ENCODE data around the gene PRDM15.

Gene PRDM15

DNA sequence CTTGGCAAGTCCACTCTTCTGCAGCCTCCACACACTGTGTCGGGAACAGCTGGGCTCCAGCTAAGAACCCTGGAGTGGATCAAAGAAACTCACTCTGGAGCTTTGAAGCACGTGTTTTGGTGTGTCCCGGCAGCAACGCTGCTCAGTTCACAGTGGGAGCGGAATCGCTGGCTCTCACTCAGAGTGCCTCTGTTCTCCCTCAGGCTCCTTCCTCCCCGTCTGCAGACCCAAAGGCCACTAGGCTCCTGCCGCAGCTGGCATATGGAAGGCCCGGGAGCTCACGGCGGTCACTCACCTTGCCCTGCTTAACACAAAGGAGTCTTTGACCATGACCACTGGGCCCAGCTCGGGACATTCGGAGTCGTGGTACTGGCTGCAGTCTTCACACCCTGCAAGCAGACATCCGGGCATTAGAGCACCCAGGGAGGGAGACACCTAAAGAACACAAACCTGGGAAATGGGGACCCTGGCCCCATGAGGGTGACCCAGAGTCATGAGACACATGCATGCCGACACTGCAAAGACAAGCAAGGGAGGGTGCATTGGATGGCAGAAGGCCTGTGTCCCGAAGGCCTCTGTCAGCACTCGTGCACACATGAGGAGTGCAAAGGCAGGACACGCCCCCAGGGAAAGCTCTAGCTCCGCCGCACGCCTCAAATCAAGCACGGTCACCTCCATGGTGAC, 19.7 kb downstream of the PRDM15 start:
- no peak for DNase-seq

- no peak for DNase-seq
Measured at GRCh38 chr21:41858466-41859296, 20.5 kb downstream of the PRDM15 start.

DNA sequence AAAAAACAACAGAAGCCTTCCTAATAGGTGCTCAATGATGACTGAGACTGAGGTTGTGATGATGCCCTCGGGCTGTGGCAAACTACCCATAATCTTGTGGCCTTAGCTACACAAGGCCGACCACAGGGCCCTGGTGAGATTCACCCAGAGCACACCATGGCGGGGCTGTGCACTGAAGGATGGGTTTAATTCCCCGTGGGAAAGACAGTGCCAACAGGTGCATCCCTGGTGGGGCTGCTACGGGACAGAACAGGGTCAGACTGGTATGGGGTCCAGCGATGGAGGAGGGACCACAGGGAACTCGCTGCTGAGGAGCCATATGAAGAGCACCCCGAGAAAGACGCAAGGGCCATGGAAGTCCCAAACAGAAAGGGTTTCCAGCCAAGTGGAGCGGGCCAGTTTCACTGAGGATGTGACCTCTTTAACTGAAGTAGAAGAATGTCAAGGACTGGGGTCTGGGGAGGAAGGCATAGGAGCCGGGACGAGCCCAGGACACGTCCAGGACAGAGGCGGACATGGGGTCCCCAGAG, 21.3 kb downstream of the PRDM15 start:
- no peak for DNase-seq

- DNase-seq: no peak
Measured at GRCh38 chr21:41856572-41856971, 22.6 kb downstream of the PRDM15 start.

GRCh38 chr21:41854426-41854995, 24.6 kb downstream of the PRDM15 start:
- no peak for DNase-seq

DNA sequence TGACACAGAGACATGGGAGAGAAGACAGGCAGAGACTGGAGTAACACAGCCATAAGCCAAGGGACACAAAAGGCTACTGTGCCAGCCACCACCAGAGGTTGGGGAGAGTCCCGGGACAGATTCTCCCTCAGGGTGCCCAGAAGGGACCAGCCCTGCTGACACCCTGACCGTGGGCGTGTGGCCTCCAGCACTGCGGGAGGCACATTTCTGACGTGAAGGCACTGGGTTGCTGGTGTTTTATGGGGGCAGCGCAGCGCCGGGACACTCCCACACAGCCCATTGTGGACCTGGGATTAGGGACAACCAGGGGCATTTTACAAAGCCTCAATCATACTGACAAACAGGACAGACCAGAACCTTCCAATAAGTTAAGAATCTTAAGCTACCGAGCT, 26.2 kb downstream of the PRDM15 start:
- DNase-seq: no peak

GRCh38 chr21:41852151-41852928, 26.8 kb downstream of the PRDM15 start:
- no peak for DNase-seq

DNA sequence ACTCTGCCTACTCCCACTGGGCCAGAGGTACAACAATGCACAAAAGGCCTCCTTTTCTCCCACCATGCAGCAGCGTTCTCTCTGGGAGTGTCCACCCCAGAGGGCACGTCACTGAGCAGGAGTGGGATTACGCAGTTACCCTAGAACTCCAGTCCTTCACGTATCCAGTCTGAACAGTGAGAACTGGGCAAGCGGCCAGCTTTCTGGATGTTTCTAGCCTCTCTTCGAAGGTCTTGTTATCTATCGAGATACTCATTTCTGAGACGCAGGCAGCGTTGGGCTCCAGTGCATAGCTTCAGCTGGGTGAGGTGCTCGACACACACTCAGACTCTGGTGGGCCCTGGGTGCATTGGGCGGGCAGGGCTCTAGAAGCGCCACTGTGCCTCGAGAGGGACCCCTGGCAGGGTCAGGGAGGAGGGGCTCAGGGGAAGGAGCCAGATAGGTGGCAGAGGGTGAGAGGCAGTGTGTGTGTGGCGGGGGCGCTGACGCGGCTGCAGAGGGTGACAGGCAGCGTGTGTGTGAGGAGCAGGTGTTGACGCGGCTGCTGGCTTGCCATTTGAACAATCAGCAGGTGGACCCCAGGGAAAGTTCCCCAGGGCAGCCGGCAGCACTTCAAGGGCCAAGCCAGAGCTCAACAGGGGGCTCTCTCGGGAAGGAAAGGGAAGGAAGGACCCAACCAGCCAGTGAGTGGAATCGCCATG, 27.9 kb downstream of the PRDM15 start:
- DNase-seq: no peak

- no peak for DNase-seq
Measured at GRCh38 chr21:41850085-41850484, 29.1 kb downstream of the PRDM15 start.

DNA sequence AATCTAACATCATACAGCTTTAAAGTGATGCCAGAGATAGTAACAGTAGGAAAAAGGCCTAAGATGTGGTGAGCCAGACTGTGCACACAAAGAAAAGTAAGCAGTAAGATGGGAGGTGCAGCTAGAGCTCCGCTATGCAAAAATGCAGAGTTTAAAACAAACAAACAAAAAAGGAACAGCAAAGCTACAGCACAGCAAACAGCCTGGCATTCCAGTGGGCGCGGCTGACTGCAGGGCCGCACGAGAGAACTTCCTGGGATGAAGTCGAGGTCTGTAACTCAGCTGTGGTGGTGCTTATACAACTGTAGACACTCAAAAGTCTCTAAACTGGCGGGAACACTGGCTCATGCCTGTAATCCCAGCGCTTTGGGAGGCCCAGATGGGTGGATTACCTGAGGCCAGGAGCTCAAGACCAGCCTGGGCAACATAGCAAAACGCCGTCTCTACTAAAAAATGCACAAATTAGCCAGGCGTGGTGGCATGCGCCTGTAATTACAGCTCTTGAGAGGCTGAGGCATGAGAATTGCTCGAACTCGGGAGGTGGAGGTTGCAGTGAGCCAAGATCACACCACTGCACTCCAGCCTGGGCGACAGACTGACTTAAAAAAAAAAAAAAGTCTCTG, 30.1 kb downstream of the PRDM15 start:
- DNase-seq: no peak

DNA sequence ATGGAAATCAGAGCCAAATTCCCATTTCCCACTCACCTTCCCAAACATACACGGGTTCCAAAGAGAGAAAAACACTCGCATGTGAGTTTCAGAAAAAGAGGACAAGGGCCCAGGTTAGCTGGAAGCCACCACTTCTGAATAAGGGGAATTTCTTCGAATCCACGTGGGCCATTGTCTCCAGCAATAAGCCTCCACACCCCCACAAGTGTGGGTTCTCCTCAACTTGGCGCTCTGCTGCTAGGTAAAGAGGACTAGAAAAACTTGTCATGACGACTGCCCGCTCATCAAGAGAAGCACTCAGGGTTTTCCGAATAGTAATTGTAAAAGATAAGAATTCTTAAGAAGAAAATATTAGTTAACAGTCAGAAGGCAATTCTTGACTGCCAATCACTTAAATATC, 30.6 kb downstream of the PRDM15 start:
- DNase-seq: no peak

DNA sequence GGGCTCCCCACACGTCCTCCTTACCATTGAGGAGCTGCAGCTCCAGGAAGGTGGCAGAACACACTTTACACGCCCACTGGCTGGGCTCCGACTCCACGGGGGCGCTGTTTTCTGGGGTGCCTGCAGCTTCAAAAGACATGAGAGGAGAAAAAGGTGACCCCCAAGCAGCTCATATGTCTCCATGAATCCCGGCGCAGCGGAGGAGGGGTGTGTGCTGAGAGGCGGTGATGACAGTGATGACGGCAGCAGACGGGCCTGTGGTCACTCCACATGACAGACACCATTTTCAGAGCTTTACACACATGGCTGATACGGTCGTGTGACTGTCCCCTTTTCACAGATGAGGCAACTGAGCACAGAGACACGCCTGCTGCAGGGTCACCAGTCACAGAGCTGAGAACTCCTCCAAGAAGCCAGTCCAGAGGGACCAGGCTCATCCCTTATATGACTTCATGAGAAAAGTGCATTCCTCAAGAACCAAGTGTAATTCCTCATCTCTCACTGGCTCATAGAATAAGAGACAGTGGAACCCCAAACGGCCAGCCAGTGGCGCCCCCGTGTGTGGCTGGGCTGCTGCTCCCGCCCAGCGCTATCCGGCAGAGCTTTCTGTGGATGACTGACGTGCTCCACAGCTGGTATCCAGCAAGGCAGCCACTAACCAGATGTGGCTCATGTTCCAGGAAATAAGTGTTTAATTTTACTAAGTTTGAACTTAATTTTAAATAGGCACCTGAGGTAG, 31.9 kb downstream of the PRDM15 start:
- DNase-seq: no peak

GRCh38 chr21:41846536-41846935, 32.6 kb downstream of the PRDM15 start:
- DNase-seq: no peak

GRCh38 chr21:41846033-41846317, 33.2 kb downstream of the PRDM15 start:
- no peak for DNase-seq

DNA sequence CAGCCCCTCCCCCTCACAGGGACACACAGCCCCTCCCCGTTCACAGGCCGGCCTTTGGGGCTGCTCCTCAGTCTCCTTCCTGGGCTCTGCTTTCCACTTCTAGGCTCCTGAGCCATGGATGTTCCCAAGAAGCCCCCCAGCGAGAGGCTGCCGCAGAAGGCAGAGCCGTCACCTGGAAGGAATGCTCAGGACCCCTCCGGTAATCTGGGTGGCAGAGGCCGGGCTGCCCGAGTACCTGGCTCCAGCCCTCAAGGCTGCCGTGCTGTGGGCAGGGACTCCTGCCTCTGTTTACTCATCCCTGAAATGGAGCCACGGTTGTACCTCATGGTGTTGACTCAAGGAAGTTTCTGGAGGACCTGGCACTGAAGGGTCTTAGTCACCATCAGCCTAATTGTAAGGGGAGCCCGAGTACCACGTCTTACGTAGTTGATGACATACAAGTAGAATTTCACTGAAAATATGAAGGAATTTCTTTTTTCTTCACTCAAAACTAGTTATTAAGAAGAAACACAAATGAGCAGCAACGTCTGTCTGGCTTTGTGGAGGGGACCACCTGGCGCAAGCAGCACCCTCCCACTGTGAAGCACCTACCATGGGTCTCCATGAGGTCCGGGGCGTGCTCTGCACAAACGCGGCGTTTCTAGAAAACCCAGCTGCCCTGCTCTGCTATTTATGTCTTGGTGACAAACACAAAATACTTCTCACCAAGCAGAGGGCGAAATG, 33.7 kb downstream of the PRDM15 start:
- no peak for DNase-seq

- no peak for DNase-seq
Measured at GRCh38 chr21:41843584-41843983, 35.6 kb downstream of the PRDM15 start.

GRCh38 chr21:41840880-41841279, 38.3 kb downstream of the PRDM15 start:
- DNase-seq: no peak

- no peak for DNase-seq
Measured at GRCh38 chr21:41839387-41840000, 39.6 kb downstream of the PRDM15 start.

- DNase-seq: no peak
Measured at GRCh38 chr21:41837756-41838297, 41.3 kb downstream of the PRDM15 start.
